GM21423 (cell line): Measurements from ENCODE around the gene GJB4.
A peak's percentile ranks its signal among the peaks of the same experiment; 100 is the strongest.
"Not testable (repeated sequence)": the region's sequence is repeated elsewhere in the genome, so short reads cannot be mapped to it uniquely, and the experiment has no call there.

ENCODE experiments used
- ATAC-seq: cut with Tn5 transposase; IDR thresholded peaks from one replicate; pipeline ENCODE4 v1.9.1; 2021; ENCODE audit warnings: mild to moderate bottlenecking, moderate library complexity; ENCODE audit not compliant: unreplicated experiment

GJB4 gene

DNA sequence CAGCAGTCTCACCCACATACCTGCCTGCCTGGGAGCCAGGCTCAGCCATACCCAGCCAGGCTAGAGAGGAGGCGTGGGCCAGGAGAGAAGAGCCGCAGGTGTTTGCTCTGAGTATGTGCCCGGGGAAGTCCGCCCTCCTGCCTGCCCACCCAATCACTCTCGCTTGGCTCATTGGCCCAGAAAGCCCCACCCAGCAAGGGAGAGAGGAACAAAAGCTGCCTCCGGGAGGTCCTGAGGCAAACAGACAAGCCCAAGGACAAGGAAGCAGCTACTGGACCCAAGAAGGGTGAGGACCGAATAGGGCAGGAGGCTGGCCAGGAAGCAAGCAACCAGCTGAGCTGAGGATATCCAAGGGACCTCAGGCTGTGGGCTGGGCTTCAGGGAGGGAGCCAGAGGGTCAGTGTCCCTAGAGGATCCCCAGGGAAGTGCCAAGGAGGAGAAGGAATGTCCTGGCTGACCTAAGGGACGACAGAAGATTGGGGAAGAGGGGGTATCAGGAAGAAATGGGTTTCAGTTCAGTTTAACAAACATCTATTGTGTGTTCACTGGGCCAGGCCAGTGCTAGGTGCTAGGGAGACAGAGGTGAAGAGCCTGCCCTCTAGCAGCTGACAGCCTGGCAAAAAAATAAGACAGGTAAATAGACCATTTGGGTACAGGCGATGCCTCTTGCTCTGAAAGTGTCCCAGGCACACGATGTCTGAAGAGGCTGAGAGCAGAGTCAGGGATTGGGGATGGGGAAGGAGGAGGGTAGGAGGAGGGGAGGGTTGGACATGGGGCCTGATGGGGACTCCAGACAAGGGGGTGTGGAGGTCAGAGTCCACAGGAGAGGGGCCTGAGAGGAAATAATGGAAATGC is at the start of gene GJB4:
TSS of gene GJB4 (plus strand) at position 238 of the 855 bp plus-strand sequence. CDS start 1,515 bp downstream, outside the sequence.
- no peak for ATAC-seq

DNA sequence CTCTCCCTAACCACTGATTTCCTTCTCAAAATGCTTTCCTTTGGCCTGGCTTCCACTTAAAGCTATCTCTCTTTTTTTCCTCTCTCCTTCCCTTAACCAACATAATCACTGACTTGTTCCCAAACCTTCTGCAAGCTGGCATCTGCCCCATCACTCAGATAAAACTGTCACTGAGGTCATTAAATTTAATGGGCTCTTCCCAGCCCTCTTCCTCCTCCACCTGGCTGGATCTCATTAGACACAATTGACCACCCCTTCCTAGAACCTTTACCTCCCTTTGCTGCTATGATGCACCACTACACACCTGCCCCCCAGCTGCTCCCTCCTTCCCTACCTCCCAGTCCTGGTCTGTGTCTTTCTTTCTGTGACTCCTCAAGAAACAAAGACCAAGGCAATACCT is 48.7 kb upstream of the GJB4 start:
- ATAC-seq: no peak

DNA sequence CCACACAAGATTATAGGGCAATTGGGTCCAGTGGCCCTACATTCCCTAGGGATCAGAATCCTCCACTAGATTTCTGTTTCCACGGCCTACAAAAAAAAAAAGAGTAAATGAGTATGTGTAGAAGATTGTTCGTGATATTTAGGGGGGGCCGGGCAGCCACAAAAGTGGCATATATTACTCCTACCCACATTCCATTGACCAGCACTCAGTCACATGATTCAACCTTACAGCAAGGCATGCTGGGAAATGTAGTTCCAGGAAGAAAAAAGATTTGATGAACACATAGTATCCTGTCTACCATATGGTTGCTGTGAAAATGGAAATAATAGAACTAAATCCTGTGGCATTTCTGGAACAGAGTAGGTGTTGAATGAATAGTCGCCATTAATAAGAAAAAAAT is 48.1 kb upstream of the GJB4 start:
- ATAC-seq: no peak

DNA sequence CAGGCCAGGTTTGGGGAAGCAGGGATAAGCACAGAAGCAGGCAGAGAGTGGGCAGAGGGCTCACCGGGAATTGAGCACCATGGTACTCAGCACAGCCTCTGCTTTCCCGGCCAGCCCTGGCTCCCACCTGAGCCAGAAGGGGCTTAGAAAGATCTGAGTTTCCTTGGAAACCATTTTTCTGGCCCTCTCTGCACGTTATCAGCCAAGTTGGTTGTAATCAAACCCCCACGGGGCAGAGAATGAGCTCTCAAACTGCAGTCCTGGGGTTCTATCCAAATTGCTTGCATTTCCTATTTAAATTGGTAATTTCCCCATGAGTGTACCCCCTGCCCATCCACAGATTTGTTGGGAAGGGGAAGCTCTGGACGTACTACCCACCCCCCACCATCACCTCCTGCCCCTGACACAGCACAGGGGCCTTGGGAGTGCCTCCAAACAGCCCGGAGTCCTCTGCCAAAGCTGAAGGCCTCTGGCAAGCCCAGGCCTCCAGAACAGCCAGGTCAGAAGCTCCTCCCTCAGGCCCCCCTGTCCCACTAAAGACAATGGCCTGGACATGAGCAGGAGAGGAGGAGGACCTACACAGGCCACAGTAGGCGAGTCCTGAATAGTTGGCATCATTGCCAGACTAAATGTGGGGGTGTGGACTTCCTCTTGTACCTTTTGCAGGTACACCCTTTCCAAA is 47.4 kb upstream of the GJB4 start:
- no peak for ATAC-seq

DNA sequence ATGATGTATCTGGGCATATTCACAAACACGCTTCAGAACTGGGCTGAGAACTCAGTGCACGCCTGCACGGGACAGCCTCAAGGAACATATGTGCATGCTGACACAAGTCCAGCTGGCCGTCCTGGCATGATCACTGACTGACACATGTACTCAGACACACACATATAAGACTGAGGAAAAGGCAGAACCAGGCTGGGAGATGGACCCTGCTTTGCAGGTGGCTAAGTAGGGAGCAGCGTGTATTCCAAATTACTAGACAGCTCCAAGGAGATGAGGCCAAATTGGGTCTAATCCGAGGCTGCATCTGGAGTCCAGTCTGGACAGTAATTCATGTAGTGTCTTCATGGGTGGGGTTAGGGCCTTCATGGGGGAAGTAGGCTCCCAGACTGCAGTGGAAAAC is 46.1 kb upstream of the GJB4 start:
- no peak for ATAC-seq

DNA sequence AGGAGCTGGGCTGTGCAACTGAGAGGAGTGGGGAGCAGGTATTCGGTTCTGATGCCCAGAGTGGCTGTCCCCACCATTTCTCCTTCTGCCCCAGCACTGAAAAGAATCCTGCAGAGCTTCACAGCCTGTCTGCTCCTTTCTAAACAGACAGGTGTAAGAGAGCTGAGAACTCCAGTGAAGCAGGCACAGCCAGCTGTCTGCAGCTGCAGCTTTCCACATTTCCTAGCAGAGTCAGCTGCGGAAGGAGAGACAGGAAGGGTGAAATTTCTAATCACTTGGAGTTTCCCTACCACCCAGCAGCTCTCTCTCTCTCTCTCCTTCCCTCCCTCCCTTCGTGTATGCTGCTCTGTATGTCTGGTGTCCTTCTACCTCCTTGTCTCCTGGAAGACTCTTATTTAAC is 45.2 kb upstream of the GJB4 start:
- no peak for ATAC-seq

DNA sequence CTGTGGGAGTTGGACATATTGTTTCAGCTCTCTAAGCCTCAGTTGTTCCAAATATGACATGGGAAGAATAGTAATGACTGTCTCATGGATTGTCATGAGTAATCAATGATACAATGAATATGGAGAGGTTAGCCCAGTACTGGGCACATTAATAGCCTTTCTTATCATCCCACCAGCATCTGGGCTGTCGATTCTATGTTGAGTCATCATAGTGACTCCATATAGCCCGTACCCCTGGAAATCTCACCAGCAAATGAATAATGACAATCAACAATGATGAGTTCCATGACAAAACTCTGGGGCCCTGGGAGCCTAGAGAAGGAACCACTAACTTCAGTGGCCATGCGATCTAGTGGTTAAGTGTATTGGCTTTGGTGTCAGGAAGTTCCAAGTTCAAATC is 44.4 kb upstream of the GJB4 start:
- ATAC-seq: no peak

DNA sequence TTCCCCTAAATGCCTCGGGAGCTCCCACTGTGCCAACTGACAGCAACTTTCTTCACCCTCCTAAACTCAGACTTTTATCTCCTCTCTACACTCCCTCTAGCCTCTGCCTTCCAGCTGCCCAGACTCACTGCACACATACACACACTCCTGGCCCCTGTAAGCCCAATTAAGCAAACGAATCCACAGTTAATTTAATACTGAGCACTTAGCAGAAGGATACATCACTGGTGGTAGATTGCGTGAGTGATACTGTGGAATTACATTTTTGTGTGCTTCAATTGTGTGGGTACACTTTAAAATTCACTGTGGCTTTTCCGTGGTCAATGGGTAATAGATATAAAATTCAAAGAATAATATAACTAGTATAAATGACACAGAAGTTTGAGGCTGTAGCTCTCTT is 38.3 kb upstream of the GJB4 start:
- ATAC-seq: no peak

DNA sequence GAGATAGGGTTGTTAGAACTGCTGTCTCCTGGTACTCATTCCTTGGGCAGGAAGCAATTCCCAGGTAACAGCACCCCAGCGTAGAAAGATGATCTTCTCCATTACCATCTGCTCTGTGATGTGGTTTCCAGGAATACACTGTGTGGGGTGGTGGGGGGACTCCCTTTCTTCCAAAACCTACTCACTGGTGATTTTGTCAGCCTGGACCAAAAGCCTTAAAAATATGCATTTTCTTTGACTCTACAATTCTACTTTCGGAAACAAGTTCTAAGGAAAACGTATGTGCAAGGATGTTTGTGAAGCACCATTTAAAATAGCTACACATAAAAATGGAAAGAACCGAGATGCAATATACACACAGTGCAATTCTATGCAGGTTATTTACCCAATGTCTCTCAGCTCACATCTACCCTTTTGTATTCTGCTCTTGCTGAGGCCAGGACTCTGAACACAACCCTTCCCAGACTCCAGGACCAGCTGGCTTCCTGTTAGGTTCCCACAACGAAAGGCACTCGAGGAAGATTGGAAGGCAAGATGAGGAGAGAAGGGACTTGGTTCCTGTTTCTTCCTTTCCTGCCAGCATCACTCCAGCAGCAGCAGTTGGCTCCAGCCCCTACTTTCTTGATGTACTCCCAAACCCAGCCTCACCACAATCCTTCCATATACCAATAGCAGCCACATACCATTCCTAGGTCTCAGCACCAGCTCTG is 37.7 kb upstream of the GJB4 start:
- no peak for ATAC-seq

DNA sequence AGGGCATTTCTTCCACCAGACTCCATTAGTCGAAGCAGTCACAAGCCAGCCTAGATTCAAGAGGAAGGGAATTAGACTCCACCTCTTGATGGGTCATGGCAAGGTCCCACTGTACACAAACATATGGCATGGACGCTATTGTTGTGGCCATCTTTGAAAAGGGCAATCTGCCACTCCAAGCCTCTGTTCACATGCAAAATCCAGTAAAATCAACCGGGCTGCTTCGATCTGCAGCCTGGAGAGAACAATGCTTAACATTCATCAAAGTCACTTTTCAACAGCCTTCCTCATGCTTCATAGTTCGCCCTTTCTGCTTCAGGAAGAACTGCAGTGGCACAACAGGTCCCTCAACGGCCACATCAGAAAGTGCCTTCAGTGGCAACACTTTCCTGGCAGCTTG is 32.7 kb upstream of the GJB4 start:
- ATAC-seq: no peak

DNA sequence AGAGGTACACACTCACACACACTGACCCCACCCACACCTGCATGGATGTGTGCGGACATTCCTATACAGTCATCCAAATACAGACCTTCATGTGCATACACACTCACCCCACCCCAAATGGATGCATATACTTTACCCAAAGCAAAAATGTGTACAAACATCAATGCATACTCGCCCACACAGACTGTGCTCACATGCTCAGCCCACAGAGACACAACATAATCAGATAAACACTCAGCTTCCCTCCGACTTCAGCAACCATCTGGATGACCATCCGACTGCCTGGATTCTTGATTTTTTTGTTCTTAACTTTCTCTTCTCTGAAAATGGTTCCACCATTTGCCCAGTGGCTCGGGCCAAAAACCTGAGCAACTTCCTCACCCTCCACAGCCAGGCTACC is 29.1 kb upstream of the GJB4 start:
- ATAC-seq: no peak

DNA sequence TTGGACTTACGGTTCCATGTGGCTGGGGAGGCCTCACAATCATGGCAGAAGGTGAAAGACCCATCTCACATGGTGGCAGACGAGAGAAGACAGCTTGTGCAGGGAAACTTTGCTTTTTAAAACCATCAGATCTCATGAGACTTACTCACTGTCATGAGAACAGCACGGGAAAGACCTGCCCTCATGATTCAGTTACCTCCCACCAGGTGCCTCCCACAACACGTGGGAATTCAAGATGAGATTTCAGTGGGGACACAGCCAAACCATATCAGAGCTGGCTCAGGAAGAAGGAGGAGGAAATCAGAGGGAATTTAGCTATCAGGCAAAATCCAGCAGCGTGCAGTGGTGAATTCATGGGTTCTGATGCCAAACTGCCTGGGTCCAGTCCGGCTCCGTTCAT is 26.7 kb upstream of the GJB4 start:
- not testable (repeated sequence) for ATAC-seq

DNA sequence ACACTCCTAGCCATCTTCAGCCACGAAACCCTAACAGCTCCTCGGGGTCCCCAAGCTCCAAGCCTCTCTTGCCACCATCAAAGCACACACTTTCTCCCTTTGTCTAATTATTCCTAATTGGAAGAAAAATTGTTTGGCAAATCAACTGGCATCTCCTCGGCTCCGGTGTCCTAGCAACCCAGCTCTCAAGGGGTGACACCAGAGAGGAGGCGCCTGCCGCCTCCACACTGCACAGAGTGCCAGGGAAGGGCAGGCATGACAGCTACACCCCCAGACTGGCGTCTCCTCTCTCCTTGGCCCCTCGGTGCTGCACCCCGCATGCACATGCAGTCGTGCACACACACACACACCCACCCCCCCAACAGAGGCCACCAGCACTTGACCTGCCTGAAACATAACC is 22.8 kb upstream of the GJB4 start:
- no peak for ATAC-seq

DNA sequence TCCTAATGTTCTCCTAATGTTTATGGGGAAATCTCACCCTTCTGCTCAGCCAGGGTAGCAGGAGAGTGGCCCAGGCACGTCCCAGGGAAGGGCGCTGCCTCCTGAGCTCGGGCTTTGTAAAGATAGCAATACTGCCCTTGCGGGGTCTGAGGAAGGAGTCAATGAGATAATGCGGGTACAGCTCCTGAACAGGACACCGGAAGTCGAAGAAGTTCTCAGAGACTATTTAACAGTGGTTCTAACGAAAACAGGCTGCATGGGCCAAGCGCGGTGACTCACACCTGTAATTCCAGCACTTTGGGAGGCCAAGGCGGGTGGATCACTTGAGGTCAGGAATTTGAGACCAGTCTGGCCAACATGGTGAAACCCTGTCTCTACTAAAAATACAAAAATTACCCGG is 22.3 kb upstream of the GJB4 start:
- ATAC-seq: not testable (repeated sequence)

DNA sequence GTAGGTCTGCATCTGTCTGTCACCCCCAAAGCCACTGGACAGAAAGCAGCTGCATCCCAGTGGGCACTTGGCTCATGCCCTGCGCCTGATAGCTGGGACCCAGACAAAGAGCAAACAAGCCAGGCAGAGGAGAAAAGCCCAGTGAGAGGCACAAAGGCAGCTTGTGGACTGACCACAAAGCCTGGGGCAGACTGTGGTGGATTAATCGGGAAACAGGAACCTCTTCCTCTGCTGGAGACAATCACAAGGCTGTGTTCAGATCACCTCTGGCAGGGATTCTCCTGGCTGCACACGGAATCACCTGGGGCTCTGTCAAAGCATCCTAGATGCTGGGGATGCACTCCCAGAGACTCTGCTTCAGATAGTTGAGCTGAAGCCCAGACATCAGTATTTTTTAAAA is 19.9 kb upstream of the GJB4 start:
- no peak for ATAC-seq

DNA sequence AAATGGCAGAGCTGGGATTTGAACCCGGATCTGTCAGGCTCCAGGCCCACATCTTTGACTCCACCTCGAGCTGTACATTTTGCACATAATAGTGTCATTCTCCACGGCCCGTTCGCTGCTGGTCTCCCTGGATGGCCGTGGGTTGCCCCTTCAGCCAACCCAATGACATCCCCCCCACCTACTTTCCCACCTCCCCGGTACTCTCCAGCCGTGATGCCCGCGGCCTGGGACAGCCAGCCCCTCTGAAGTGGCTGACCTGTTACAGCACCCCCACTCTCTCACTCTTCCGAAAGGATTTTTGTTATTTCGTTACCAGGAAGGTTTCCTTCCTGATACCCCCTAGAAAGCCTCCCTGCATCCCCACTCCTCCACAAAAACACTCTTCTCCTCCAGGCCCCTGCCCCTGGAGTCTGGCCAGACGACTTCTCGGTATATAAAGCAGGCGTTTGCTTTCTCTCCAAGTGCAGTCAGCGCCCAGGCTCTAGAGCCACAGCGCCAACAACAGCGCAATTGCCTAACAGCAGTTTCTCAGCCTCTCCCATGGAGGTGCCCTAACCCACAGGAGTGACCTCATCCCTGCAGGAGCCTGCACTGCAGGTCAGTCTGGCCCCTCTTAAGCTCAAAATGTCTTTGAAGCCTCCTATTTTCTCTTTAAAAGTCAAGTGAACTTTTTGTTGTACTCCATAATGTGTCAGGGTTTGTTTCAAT is 19.2 kb upstream of the GJB4 start:
- no peak for ATAC-seq

DNA sequence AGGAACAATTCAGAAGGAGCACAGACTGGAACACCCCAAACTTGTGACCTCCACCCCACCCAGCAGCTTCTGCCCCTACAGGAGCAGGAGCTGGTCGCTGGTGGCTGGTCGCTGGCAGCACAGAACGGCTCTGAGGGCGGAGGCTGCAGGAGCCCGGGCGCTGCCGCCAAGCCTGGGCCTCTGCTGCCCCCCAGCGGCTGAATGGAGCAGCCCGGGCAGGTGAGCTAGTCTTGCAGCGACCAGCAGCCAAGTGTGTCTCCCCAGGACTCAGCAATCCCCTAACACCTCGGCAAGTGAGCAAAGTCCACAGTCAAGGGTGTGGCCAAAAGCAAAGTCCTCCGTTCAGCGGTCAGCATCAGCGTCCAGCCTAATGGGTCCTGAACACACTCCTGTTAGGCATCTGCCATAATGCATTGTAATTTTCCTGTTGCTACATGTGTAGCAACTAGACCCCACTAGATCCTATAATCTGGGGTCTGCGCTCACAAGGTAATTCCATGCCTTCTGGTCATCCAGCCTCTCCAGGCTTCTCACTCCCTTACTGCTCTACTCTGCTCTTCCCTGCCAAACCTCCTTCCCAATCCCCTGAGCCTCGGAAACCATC is 16.8 kb upstream of the GJB4 start:
- ATAC-seq: peak; percentile 74

DNA sequence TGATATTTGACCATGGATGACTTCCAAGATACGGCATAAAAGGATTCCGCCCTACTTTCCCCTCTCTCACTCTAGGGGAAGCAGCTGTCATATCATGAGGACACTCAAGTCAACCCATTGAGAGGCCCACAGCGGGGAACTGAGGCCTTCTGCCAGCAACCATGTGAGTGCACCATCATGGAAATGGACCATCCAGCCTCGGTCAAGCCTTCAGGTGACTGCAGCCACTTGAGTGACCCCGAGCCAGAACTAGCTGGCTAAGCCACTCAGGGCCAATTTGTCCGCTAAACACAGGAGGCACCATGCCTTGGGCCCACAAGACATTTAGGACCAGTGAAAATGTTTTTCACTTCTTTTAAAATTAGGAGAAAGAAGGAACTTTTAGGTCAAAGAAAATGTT is 15.8 kb upstream of the GJB4 start:
- ATAC-seq: no peak

DNA sequence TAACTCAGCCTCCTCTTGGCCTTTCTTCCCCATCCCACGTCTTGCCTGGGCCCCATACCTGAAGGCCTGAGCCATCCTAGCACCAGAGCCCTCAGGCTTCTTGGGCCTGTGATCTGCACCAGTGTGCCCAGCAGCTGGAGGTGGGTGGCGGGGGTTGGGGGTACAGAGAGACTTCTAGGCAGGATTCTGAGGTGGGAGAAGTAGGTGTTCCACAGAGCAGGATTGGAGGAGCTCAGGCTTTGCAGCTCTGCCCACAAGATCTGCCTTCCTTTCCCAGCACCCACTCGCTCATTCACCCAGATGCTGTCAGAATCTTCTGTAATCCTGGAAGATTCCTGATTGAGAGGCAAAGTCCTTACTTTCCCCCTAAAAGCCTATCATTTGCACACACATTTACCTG is 14.7 kb upstream of the GJB4 start:
- no peak for ATAC-seq

DNA sequence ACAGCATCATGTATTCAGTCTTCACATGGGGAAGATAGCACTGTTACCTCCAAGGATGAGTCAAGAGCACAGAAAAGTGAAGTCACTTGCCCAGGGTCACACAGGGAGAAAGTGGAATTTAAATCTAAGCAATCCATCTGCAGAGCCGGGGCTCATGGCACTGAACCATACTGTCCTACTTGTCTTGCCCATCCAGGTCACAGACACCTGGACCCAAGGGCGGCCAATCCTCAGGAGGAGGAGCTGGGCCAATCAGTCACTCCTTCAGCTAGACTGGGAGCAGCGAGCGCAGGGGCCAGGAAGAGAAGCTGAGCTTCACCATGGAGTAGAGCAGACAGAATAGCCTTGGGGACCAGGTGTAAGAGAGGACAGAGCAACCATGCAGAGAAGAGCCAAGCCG is 13.9 kb upstream of the GJB4 start:
- ATAC-seq: no peak

DNA sequence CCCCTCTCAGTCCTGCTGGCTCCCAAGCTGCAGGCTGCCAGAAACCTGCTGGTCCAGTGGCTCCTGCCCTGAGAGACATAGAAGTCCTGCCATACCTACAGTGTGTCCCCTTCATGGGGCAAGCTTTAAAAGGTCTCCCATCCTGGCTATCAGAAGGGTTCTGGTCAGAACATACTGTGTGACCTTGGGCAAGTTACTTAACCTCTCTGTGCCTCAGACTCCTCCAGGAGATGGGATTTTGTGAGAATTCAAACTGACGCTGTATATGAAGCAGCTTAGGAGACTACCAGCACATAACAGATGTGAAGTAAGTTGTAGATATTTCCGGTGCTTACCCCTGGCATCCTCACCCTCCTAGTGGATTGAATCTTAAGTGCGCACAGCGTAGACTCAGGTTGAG is 13.4 kb upstream of the GJB4 start:
- ATAC-seq: no peak
